CD4-positive, alpha-beta T cell (primary cell): ENCODE results near the gene PCK2. TPM values are rescaled to one million over a fixed set of nuclear protein-coding genes. Genes with fewer than 3 reads are reported as not detected.

Experiments
- ATAC-seq: fragments of 200-7000 bp; cut with Tn5 transposase; one replicate; pipeline ENCODE4 v1.10.0; 2022; ENCODE audit warnings: mild to moderate bottlenecking; ENCODE audit not compliant: poor library complexity
- CTCF ChIA-PET: fragments of 350-600 bp; sonication (Branson Sonifier 250); formaldehyde crosslinking; loops from one replicate; lab custom pipeline; 2021; ENCODE audit warnings: antibody characterized with exemption, inconsistent platforms; lab: Charles Lee
- POLR2A ChIA-PET: fragments of 350-600 bp; sonication (Branson Sonifier 250); formaldehyde crosslinking; loops from one replicate; lab custom pipeline; 2021; ENCODE audit warnings: antibody characterized with exemption, inconsistent platforms; lab: Charles Lee
- DNase-seq, 14 experiments: peaks; one replicate each; pipeline ENCODE4 v3.0.0-alpha.2; 2013 to 2020; ENCODE audit warnings: mixed read lengths in 2 of 14
- H3K27ac ChIP-seq, 2 donors: one replicate each; pipeline versions ENCODE4 v1.5.1 to v1.7.0; 2013; ENCODE audit warnings: low read length in 2 of 2, low read depth in 1 of 2, mild to moderate bottlenecking in 1 of 2
- H3K27me3 ChIP-seq, 2 experiments: 1 replicate in 1 of 2; 2 replicates in 1 of 2; pipeline versions ENCODE4 v1.6.1 to v1.7.0; 2013; ENCODE audit warnings: low read length in 2 of 2, control low read depth in 1 of 2, mild to moderate bottlenecking in 1 of 2, moderate library complexity in 1 of 2; ENCODE audit not compliant: insufficient read depth in 2 of 2, control insufficient read depth in 1 of 2
- H3K36me3 ChIP-seq: one replicate; pipeline ENCODE4 v1.6.1; 2013; ENCODE audit warnings: low read length, control low read depth; ENCODE audit not compliant: insufficient read depth
- H3K4me1 ChIP-seq: one replicate; pipeline ENCODE4 v1.6.1; 2013; ENCODE audit warnings: low read length, control low read depth; ENCODE audit not compliant: insufficient read depth
- H3K4me3 ChIP-seq: one replicate; pipeline ENCODE4 v1.5.1; 2013; ENCODE audit warnings: mild to moderate bottlenecking, low read length, moderate library complexity
- H3K9me3 ChIP-seq, 2 experiments: 1 replicate in 1 of 2; 2 replicates in 1 of 2; pipeline versions ENCODE4 v1.6.1 to v1.7.0; 2013; ENCODE audit warnings: low read length in 2 of 2, mild to moderate bottlenecking in 2 of 2, control low read depth in 1 of 2, moderate library complexity in 1 of 2; ENCODE audit not compliant: control insufficient read depth in 1 of 2, insufficient read depth in 1 of 2
- H3K27ac Mint-ChIP-seq: one replicate; pipeline ENCODE4 v1.8.0; 2020; ENCODE audit warnings: mixed read lengths
- H3K27me3 Mint-ChIP-seq: one replicate; pipeline ENCODE4 v1.8.0; 2021; ENCODE audit warnings: mixed read lengths
- H3K36me3 Mint-ChIP-seq: one replicate; pipeline ENCODE4 v1.8.0; 2021; ENCODE audit warnings: low read depth, mixed read lengths
- H3K4me1 Mint-ChIP-seq: one replicate; pipeline ENCODE4 v1.8.0; 2021; ENCODE audit warnings: low read depth, mixed read lengths
- H3K4me3 Mint-ChIP-seq: one replicate; pipeline ENCODE4 v1.8.0; 2020; ENCODE audit warnings: mild to moderate bottlenecking, mixed read lengths
- H3K9me3 Mint-ChIP-seq: one replicate; pipeline ENCODE4 v1.8.0; 2020; ENCODE audit warnings: mixed read lengths
- intact Hi-C, 2 experiments: fragments of 100-400 bp; cut with DNase I in 1 of 2; cut with micrococcal nuclease in 1 of 2; formaldehyde crosslinking; loops; one replicate each; pipeline versions ENCODE4 v1.15.1 to v1.9.0; 2023 to 2025; cut with DNase I, micrococcal nuclease
- total RNA-seq, 174 experiments: library from RNA in 2 of 174; stranded (reverse) in 2 of 174; gene quantifications; one replicate each; pipeline ENCODE4 v1.2.3 and lab custom pipeline; 2021 to 2026
- TF ChIP-seq, protein P1 (sequence below): fragments of 200-600 bp; IDR thresholded peaks from one replicate; pipeline ENCODE4 v1.8.0; 2022; ENCODE audit warnings: antibody characterized with exemption, mild to moderate bottlenecking

The PCK2 gene
- total RNA-seq, 2 experiments from 2014 or later: 5.2 to 7.4 TPM

DNA sequence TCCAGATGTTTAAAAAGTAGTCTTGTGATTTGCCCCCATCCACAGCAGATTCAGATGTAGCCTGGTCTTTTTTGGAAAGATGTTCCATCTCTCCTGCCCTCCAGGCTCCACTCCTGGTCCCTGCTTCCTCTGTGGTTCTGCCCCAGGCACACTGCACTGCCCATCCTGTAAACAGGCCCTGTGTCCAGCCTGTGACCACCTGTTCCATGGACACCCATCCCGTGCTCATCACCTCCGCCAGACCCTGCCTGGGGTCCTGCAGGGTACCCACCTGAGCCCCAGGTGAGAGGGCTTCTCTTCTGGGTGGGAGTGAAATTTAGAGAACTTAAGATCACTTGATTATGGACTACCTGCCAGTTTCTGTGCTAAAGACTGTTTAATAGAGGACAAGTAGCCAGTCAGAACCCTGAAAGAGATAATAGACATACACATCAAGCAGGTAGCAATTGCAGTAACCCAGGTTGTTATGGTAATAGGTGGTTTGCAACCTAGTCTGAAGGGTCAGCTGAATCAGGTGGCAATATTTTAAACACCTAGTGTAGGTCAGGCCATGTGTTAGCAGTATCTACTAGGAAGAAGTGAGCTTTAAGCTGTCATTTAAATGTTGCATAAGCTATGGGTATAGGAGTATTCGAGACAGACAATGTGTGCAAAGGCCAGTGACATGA lies 55.3 kb downstream of the PCK2 start:
- Histone ChIP-seq H3K27ac (no peak overlapping the region), H3K27me3 (no peaks in the 10 kb centered on the region), H3K4me3 (no peak overlapping the region), H3K4me1 (peaks cover 56% of the 10 kb centered on the region), H3K9me3 (no peaks in the 10 kb centered on the region), H3K36me3 (peaks cover 55% of the 10 kb centered on the region)
- intact Hi-C loops: loop anchor here in 1 of 2 experiments (5.0 kb wide), 2 partner anchors 38 to 83 kb away; partner anchors contain the start of genes GMPR2, IPO4 and NEDD8
- Mint-ChIP-seq H3K27me3 (no peaks in the 10 kb centered on the region), H3K27ac (peak overlapping the region; percentile 53), H3K4me3 (peak overlapping the region; percentile 99), H3K9me3 (no peaks in the 10 kb centered on the region), H3K4me1 (peaks cover 47% of the 10 kb centered on the region), H3K36me3 (peaks cover 77% of the 10 kb centered on the region)
- ChIA-PET POLR2A (interaction anchor here (2.3 to 8.1 kb wide), 5 partner anchors 8 to 35 kb away, joined by 9 to 154 read pairs (median 119); partner anchors contain the start of genes DCAF11, EMC9, IRF9 and NRL), CTCF (interaction anchor here (5.5 kb wide), 1 partner anchor 12 kb away, joined by 32 read pairs; the partner anchor contains the start of gene IRF9)
- TF ChIP-seq, protein P1, sequence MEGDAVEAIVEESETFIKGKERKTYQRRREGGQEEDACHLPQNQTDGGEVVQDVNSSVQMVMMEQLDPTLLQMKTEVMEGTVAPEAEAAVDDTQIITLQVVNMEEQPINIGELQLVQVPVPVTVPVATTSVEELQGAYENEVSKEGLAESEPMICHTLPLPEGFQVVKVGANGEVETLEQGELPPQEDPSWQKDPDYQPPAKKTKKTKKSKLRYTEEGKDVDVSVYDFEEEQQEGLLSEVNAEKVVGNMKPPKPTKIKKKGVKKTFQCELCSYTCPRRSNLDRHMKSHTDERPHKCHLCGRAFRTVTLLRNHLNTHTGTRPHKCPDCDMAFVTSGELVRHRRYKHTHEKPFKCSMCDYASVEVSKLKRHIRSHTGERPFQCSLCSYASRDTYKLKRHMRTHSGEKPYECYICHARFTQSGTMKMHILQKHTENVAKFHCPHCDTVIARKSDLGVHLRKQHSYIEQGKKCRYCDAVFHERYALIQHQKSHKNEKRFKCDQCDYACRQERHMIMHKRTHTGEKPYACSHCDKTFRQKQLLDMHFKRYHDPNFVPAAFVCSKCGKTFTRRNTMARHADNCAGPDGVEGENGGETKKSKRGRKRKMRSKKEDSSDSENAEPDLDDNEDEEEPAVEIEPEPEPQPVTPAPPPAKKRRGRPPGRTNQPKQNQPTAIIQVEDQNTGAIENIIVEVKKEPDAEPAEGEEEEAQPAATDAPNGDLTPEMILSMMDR: no peak
- no peak for ATAC-seq
- no peak for DNase-seq

DNA sequence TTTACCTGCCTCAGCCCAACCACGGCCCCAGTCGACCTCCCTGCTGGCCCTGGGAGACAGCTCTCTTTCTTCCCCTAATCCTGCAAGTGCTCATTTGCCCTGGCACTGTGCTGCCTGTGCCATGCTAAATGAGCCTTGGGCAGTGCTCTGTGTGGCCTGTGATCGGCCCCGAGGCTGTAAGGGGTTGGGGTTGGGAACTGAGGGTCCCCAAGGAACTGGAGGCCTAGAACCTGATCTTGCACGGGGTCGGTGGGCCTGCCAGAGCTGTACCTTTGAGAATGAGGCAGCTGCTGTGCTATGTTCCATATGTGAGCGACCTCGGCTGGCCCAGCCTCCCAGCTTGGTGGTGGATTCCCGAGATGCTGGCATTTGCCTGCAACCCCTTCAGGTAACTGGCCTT lies 56.0 kb downstream of the PCK2 start:
- Mint-ChIP-seq H3K4me1 (peaks cover 47% of the 10 kb centered on the region), H3K4me3 (no peak overlapping the region), H3K9me3 (no peaks in the 10 kb centered on the region), H3K27me3 (no peaks in the 10 kb centered on the region), H3K27ac (peak overlapping the region; percentile 53), H3K36me3 (peaks cover 78% of the 10 kb centered on the region)
- ChIA-PET POLR2A (interaction anchor here (2.3 to 8.1 kb wide), 4 partner anchors 9 to 35 kb away, joined by 9 to 154 read pairs (median 71); partner anchors contain the start of genes DCAF11, EMC9, IRF9 and NRL), CTCF (interaction anchor here (5.5 kb wide), 1 partner anchor 11 kb away, joined by 32 read pairs; the partner anchor contains the start of gene IRF9)
- ATAC-seq (no peak), DNase-seq (no peak)
- TF ChIP-seq, protein P1: no peak
- H3K27ac ChIP-seq: no peak overlapping the region
- no peaks in the 10 kb centered on the region for H3K9me3 ChIP-seq
- intact Hi-C loops: no loop called here
- H3K36me3 ChIP-seq: peaks cover 55% of the 10 kb centered on the region
- peaks cover 52% of the 10 kb centered on the region for H3K4me1 ChIP-seq
- no peaks in the 10 kb centered on the region for H3K27me3 ChIP-seq
- no peak overlapping the region for H3K4me3 ChIP-seq

DNA sequence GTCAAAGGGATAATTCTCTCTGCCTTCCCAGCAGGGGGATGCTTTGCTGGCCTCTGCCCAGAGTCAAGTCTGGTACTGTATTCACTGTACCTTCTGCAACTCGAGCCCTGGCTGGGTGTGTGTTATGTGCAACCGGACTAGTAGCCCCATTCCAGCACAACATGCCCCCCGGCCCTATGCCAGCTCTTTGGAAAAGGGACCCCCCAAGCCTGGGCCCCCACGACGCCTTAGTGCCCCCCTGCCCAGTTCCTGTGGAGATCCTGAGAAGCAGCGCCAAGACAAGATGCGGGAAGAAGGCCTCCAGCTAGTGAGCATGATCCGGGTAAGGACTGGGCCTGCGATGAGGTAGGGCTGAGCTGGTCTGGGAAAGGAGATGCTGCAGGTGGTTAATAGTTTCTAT lies 56.5 kb downstream of the PCK2 start:
- POLR2A ChIA-PET: interaction anchor here (0.6 to 8.1 kb wide), 5 partner anchors 9 to 712 kb away, joined by 3 to 154 read pairs (median 15); partner anchors contain the start of genes DCAF11, EMC9, IRF9 and NRL
- Histone ChIP-seq H3K4me3 (no peak overlapping the region), H3K4me1 (peaks cover 47% of the 10 kb centered on the region), H3K27ac (no peak overlapping the region), H3K27me3 (no peaks in the 10 kb centered on the region), H3K36me3 (peaks cover 55% of the 10 kb centered on the region), H3K9me3 (no peaks in the 10 kb centered on the region)
- Mint-ChIP-seq H3K9me3 (no peaks in the 10 kb centered on the region), H3K27me3 (no peaks in the 10 kb centered on the region), H3K4me1 (peaks cover 42% of the 10 kb centered on the region), H3K36me3 (peaks cover 83% of the 10 kb centered on the region), H3K4me3 (no peak overlapping the region), H3K27ac (no peak overlapping the region)
- CTCF ChIA-PET: interaction anchor here (5.5 kb wide), 1 partner anchor 11 kb away, joined by 32 read pairs; the partner anchor contains the start of gene IRF9
- intact Hi-C loops: no loop called here
- DNase-seq (no peak), ATAC-seq (no peak)
- TF ChIP-seq, protein P1: no peak
